OCI-LY7 (cell line): Measurements from ENCODE around the gene ST6GALNAC6. TPM values are rescaled to one million over a fixed set of nuclear protein-coding genes. Genes with fewer than 3 reads are reported as not detected.

Source experiments
- BruUV-seq: library from RNA; stranded (reverse); fragments of 400-500 nt; replicated peaks from 2 replicates; lab custom pipeline; 2021; lab: Mats Ljungman, UMichigan
- CTCF ChIA-PET: fragments of 300-600 bp; sonication (Branson Sonifier 250); formaldehyde crosslinking; loops from one replicate; lab custom pipeline; 2022; ENCODE audit warnings: antibody characterized with exemption; ENCODE audit not compliant: unreplicated experiment; lab: Charles Lee
- POLR2A ChIA-PET: fragments of 300-600 bp; sonication (Branson Sonifier 250); formaldehyde crosslinking; loops from one replicate; lab custom pipeline; 2022; ENCODE audit warnings: antibody characterized with exemption; lab: Charles Lee
- DNase-seq: peaks from one replicate; pipeline ENCODE4 v3.0.0-alpha.2; 2015; ENCODE audit warnings: low spot score
- H2AFZ ChIP-seq: fragments of 200-600 bp; sonication (generic), shearing (Covaris generic); 2 replicates; pipeline ENCODE4 v1.6.1; 2014; ENCODE audit warnings: mild to moderate bottlenecking, antibody characterized with exemption, low read length, moderate library complexity
- H3K27ac ChIP-seq: fragments of 200-600 bp; sonication (generic); 2 replicates; pipeline ENCODE4 v1.5.1; 2014; ENCODE audit warnings: mixed run types, low read depth, mild to moderate bottlenecking, moderate library complexity, low read length, inconsistent platforms; ENCODE audit not compliant: poor library complexity, severe bottlenecking
- H3K36me3 ChIP-seq: fragments of 200-600 bp; sonication (generic); 2 replicates; pipeline ENCODE4 v1.6.1; 2014; ENCODE audit warnings: mild to moderate bottlenecking, antibody characterized with exemption, low read length, moderate library complexity, mixed read lengths; ENCODE audit not compliant: insufficient read depth
- H3K4me1 ChIP-seq: fragments of 200-600 bp; sonication (generic); 2 replicates; pipeline ENCODE4 v1.5.1; 2014; ENCODE audit warnings: mild to moderate bottlenecking, low read length; ENCODE audit not compliant: insufficient read depth, poor library complexity, severe bottlenecking
- H3K4me2 ChIP-seq: fragments of 200-600 bp; sonication (generic); 2 replicates; pipeline ENCODE4 v1.6.1; 2014; ENCODE audit warnings: mild to moderate bottlenecking, low read length
- H3K4me3 ChIP-seq: fragments of 200-600 bp; sonication (generic); 2 replicates; pipeline ENCODE4 v1.5.1; 2014; ENCODE audit warnings: mild to moderate bottlenecking, low read depth, low read length; ENCODE audit not compliant: poor library complexity, severe bottlenecking
- H3K79me2 ChIP-seq: fragments of 200-600 bp; sonication (generic); 2 replicates; pipeline ENCODE4 v1.6.1; 2016; ENCODE audit warnings: low read depth, mild to moderate bottlenecking, low read length, moderate library complexity, mixed read lengths; ENCODE audit not compliant: insufficient read depth
- H3K9me2 ChIP-seq: fragments of 200-600 bp; sonication (generic); 2 replicates; pipeline ENCODE4 v1.6.1; 2016; ENCODE audit warnings: mild to moderate bottlenecking, low read length, mixed read lengths; ENCODE audit not compliant: insufficient read depth
- H3K9me3 ChIP-seq: fragments of 200-600 bp; sonication (generic); 2 replicates; pipeline ENCODE4 v1.6.1; 2014; ENCODE audit warnings: mild to moderate bottlenecking, mixed run types, low read length, mixed read lengths
- H4K20me1 ChIP-seq: fragments of 200-600 bp; sonication (generic); 2 replicates; pipeline ENCODE4 v1.6.1; 2014; ENCODE audit warnings: mild to moderate bottlenecking, antibody characterized with exemption, low read length, moderate library complexity, mixed read lengths; ENCODE audit not compliant: insufficient read depth
- CTCF ChIP-seq: fragments of 200-600 bp; sonication (generic); conservative IDR thresholded peaks from 2 replicates; pipeline ENCODE4 v1.5.1; 2014; ENCODE audit warnings: mild to moderate bottlenecking, antibody characterized with exemption, low read length, moderate library complexity, mixed read lengths
- EZH2phosphoT487 ChIP-seq: fragments of 200-600 bp; sonication (generic); IDR thresholded peaks from 2 replicates; pipeline ENCODE4 v1.6.1; 2018; ENCODE audit warnings: low read depth, borderline replicate concordance, mild to moderate bottlenecking, mixed run types, antibody characterized with exemption, low read length, moderate library complexity, mixed read lengths
- intact Hi-C: fragments of 100-400 bp; cut with micrococcal nuclease; formaldehyde crosslinking; loops from one replicate; pipeline ENCODE4 v1.10.0; 2022; ENCODE audit not compliant: unreplicated experiment
- total RNA-seq, 2 experiments: library from RNA; depleted of rRNA in 1 of 2; stranded (reverse); fragments of >200 nt in 1 of 2; shearing (Covaris generic) in 1 of 2; gene quantifications; 2 replicates each; pipeline ENCODE4 v1.2.3, GENCODE V29; 2014 to 2022

Gene ST6GALNAC6
- total RNA-seq, 2 experiments from 2014 or later: 43.7 to 51.3 TPM

GRCh38 chr9:127876026-127876763, 23.2 kb downstream of the ST6GALNAC6 start:
- no peak for DNase-seq
- no peaks in the 10 kb centered on the region for H3K79me2 ChIP-seq
- ChIA-PET CTCF (no interaction called here), POLR2A (interaction anchor here (0.7 kb wide), 1 partner anchor 65 kb away, joined by 3 read pairs; no protein-coding TSS in a partner anchor)
- no peaks in the 10 kb centered on the region for H4K20me1 ChIP-seq
- no peak overlapping the region for H3K4me3 ChIP-seq
- H3K9me2 ChIP-seq: no peaks in the 10 kb centered on the region
- H3K36me3 ChIP-seq: no peaks in the 10 kb centered on the region
- H3K27ac ChIP-seq: no peak overlapping the region
- H3K4me1 ChIP-seq: peaks cover 27% of the 10 kb centered on the region
- H3K9me3 ChIP-seq: no peaks in the 10 kb centered on the region
- no peak overlapping the region for H2AFZ ChIP-seq
- BruUV-seq: no TSS peak
- intact Hi-C loops: loop anchor here (10.0 kb wide), 1 partner anchor 371 kb away; no protein-coding TSS in a partner anchor
- no peak overlapping the region for H3K4me2 ChIP-seq
- TF ChIP-seq CTCF (no peak), EZH2phosphoT487 (no peak)

- Histone ChIP-seq H3K9me2 (no peaks in the 10 kb centered on the region), H3K27ac (no peak overlapping the region), H3K9me3 (no peaks in the 10 kb centered on the region), H3K36me3 (no peaks in the 10 kb centered on the region), H3K4me2 (no peak overlapping the region), H2AFZ (no peak overlapping the region), H3K4me3 (no peak overlapping the region), H3K4me1 (peaks cover 19% of the 10 kb centered on the region), H4K20me1 (no peaks in the 10 kb centered on the region), H3K79me2 (no peaks in the 10 kb centered on the region)
- TF ChIP-seq CTCF: no peak
- no peak for TF ChIP-seq EZH2phosphoT487
- DNase-seq: no peak
- POLR2A ChIA-PET: interaction anchor here (0.7 kb wide), 1 partner anchor 64 kb away, joined by 3 read pairs; no protein-coding TSS in a partner anchor
- CTCF ChIA-PET: no interaction called here
- intact Hi-C loops: loop anchor here (10.0 kb wide), 1 partner anchor 371 kb away; no protein-coding TSS in a partner anchor
- BruUV-seq: no TSS peak
Measured at GRCh38 chr9:127875306-127875966, 24.0 kb downstream of the ST6GALNAC6 start.
